Thymus (tissue), 14 donors: Measurements from ENCODE around the gene PCDHGA5. TPM values are rescaled to one million over a fixed set of nuclear protein-coding genes. Genes with fewer than 3 reads are reported as not detected.
"Not testable (repeated sequence)": the region's sequence is repeated elsewhere in the genome, so short reads cannot be mapped to it uniquely, and the experiment has no call there.

Experiments
- DNase-seq, 9 donors: peaks; one replicate each; pipeline ENCODE4 v3.0.0-alpha.2; 2013; ENCODE audit warnings: low spot score in 9 of 9, low read depth in 6 of 9, missing footprints in 1 of 9
- H3K27ac ChIP-seq, 2 donors: one replicate each; pipeline ENCODE4 v1.5.1; 2013; ENCODE audit warnings: control low read depth in 1 of 2, low read depth in 1 of 2, low read length in 1 of 2, mild to moderate bottlenecking in 1 of 2, moderate library complexity in 1 of 2
- H3K27me3 ChIP-seq, 2 donors: one replicate each; pipeline ENCODE4 v1.5.1; 2013; ENCODE audit warnings: low read length in 1 of 2; ENCODE audit not compliant: control insufficient read depth in 2 of 2, insufficient read depth in 1 of 2
- H3K36me3 ChIP-seq, 2 donors: one replicate each; pipeline ENCODE4 v1.5.1; 2013; ENCODE audit warnings: low read length in 1 of 2, mild to moderate bottlenecking in 1 of 2, moderate library complexity in 1 of 2; ENCODE audit not compliant: control insufficient read depth in 2 of 2, insufficient read depth in 2 of 2
- H3K4me1 ChIP-seq, 2 donors: one replicate each; pipeline ENCODE4 v1.5.1; 2013; ENCODE audit warnings: low read length in 2 of 2; ENCODE audit not compliant: control insufficient read depth in 2 of 2, insufficient read depth in 2 of 2
- H3K4me3 ChIP-seq, 2 donors: one replicate each; pipeline ENCODE4 v1.5.1; 2013; ENCODE audit warnings: low read length in 2 of 2, control low read depth in 1 of 2, mild to moderate bottlenecking in 1 of 2
- H3K9me3 ChIP-seq, 2 donors: one replicate each; pipeline ENCODE4 v1.5.1; 2013; ENCODE audit warnings: low read length in 1 of 2, mild to moderate bottlenecking in 1 of 2; ENCODE audit not compliant: control insufficient read depth in 2 of 2, insufficient read depth in 1 of 2
- WGBS: extraction: QIAGEN DNeasy Blood & Tissue Kit; methylation state at CpG from one replicate; pipeline ENCODE4 v1.1.7; 2013; 5-methylcytosine and 5-hydroxymethylcytosine counted together
- long read RNA-seq, 10 donors: transcript quantifications; one replicate each; lab custom pipeline, GENCODE V29; 2026
- polyA plus RNA-seq: library from polyadenylated mRNA; stranded (reverse); fragments of 200-250 nt; gene quantifications from one replicate; pipeline ENCODE4 v1.2.3, GENCODE V29; 2013
- total RNA-seq: library from RNA; stranded (reverse); fragments of 120-200 nt; gene quantifications from one replicate; pipeline ENCODE4 v1.2.4, GENCODE V29; 2013
- donor health status: healthy.

Gene PCDHGA5
- 0.19 TPM for total RNA-seq
- 0.18 TPM for polyA plus RNA-seq
- long read RNA-seq, donor 1, result 0 reads
- long read RNA-seq, donor 2, result 0 reads
- long read RNA-seq, donor 3, result 0 reads
- long read RNA-seq, donor 4, result 0 reads
- long read RNA-seq, donor 5, partial matches to known transcripts, result 0 of 1 reads
- long read RNA-seq, donor 5, other reads (novel, unspliced or antisense), result 0 of 1 reads
- long read RNA-seq, donor 6, result 0 reads
- long read RNA-seq, donor 7, result 0 reads
- long read RNA-seq, donor 8, result 0 reads
- long read RNA-seq, donor 9, result 0 reads
- long read RNA-seq, donor 10, result 0 reads

GRCh38 chr5:141363952-141364660 lies at the start of gene PCDHGA5:
Gene PCDHGA5 (plus strand): TSS chr5:141364162. CDS start chr5:141364331, 169 bp downstream.
- Histone ChIP-seq H3K4me3 (no peak within 1 kb of the TSS), H3K36me3 (no peaks in the 10 kb centered on the region), H3K27me3 (peaks cover 13 to 62% of the 10 kb centered on the region in 2 donors), H3K4me1 (peaks cover 0 to 3% of the 10 kb centered on the region in 2 donors), H3K9me3 (peaks cover 24 to 37% of the 10 kb centered on the region in 2 donors), H3K27ac (no peak within 1 kb of the TSS)
- WGBS, result 29% methylated on average over 34 of the region's 34 CpGs
- no peak for DNase-seq

- H3K4me1 ChIP-seq, H3K36me3 ChIP-seq, H3K27ac ChIP-seq, DNase-seq, H3K4me3 ChIP-seq, H3K27me3 ChIP-seq: not testable (repeated sequence)
- 94% methylated on average over 4 of the region's 4 CpGs for WGBS
- peaks cover 5 to 37% of the 10 kb centered on the region in 2 donors for H3K9me3 ChIP-seq
Observed at GRCh38 chr5:141316963-141317362, 47.0 kb upstream of the PCDHGA5 start.

DNA sequence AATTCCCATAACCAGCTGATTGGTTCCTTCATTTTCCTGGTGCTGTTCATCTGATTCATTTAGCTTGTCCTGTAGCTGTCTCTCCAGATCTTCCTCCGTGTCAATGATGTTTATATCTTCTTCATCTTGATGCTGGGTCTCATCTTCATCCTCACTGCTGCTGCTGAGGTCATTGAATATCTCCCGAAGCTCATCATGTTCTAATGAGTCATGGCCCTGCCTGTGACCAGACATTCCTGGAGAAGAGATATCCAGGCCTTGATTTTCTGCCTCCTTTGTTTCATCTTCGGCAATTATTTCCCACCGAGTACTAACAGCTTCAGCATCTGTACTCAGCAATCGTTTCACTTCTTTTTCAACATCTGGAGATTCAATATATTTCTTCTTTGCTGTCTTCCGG lies 44.8 kb upstream of the PCDHGA5 start:
- Histone ChIP-seq H3K9me3 (peaks cover 5 to 31% of the 10 kb centered on the region in 2 donors), H3K4me1 (peaks cover 2 to 4% of the 10 kb centered on the region in 2 donors), H3K27me3 (no peaks in the 10 kb centered on the region), H3K36me3 (peaks cover 4 to 9% of the 10 kb centered on the region in 2 donors), H3K27ac (no peak overlapping the region), H3K4me3 (no peak overlapping the region)
- 99% methylated on average over 6 of the region's 6 CpGs for WGBS
- DNase-seq, result no peak

DNA sequence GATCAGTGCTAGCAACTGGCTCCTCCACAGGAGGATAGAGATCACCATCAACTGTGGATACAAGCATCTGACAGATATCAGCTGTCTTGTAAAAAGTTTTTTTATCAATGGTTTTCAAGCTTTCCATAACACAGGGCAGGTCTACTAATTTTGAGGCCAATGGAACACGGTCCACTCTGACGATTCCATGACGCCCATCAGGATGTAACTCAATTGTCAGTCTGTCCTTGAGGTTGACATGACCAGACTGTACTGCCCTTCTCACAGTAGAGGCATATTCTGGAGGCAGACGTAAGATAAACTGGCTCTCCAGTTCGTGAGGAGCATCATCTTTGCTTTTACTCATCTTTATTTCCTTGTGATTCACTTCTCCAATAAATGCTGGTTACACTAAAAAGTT lies 44.3 kb upstream of the PCDHGA5 start:
- peaks cover 2 to 4% of the 10 kb centered on the region in 2 donors for H3K4me1 ChIP-seq
- H3K36me3 ChIP-seq, result peaks cover 4 to 9% of the 10 kb centered on the region in 2 donors
- H3K27ac ChIP-seq, result no peak overlapping the region
- peaks cover 5 to 31% of the 10 kb centered on the region in 2 donors for H3K9me3 ChIP-seq
- DNase-seq, result no peak
- H3K4me3 ChIP-seq, result peak overlapping the region; percentile 72 to 80
- WGBS, result 85% methylated on average over 5 of the region's 5 CpGs
- H3K27me3 ChIP-seq, result no peaks in the 10 kb centered on the region

DNA sequence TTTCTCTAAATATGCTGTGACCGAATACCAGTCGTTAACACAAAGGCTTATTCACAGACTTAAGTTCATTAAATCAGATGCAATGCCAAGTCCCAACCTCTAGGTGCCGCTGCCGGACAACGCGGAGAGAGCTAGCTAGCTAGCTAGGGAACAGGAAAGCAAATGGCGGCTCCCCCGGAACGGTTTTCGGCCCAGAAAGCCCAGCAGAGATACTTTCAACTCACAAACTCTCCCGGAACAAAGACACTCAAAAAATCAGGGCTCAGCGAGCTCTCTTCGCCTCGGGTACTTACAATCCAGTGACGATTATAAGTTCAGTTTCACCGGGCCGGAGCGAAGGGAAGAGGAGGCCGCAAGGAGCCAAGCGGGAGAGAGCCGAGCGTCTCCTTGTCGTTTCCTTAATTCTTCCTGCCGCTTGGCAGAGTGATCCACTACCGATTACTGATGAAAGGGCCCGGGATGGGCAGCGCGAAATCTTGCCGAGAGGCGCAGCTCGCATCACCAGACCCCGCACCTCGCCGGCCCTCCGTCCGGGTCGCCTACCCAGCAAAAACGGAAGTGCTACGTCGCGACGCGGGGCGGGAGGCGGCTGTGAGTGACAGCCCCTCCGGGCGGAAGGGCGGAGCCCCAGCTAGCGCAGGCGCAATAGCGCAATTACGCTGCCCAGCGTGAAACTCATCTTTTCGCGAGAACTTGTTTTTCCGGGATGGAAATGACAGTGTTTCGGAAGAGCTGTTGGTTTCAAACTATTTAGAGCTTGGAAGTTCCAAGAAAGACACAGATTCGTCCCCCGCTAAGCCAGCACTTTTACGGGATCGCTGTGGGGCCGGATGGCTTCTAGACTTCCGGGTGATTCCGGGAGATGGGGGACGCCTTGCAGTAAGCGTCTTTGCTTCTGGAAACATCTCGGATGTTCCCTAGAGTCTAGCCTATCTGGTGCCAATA lies 43.5 kb upstream of the PCDHGA5 start, which contains the start of gene TAF7:
TSS of gene TAF7 (minus strand) at position 560 of the 945 bp plus-strand sequence. CDS start 740 bp downstream, outside the sequence.
- Histone ChIP-seq H3K4me3 (peak within 1 kb of the TSS; percentile 72 to 80), H3K27ac (peak within 1 kb of the TSS; percentile 94 to 98), H3K4me1 (peaks cover 2 to 4% of the 10 kb centered on the region in 2 donors), H3K36me3 (peaks cover 4 to 9% of the 10 kb centered on the region in 2 donors), H3K9me3 (peaks cover 5 to 29% of the 10 kb centered on the region in 2 donors), H3K27me3 (no peaks in the 10 kb centered on the region)
- DNase-seq, result peak; percentile 85 to 97 (median 93)
- 4% methylated on average over 67 of the region's 67 CpGs for WGBS

DNA sequence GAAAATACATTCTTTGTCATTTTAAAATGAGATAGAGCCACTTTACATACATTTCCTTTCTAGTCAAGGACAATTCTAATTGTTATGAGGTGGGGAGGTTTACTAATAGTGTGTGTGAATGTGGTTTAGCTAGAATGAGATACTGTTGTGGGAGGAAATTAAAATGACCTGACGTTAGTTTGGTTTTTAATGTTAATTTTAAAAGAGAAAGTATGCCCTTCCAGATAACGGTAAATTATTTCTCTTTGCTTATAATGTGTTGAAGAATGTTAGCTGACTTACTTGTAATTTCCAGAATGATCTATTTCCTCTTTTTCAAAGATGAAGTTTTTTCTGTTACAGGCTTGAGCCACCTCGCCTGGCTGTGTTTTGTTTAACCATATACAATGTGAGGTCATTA lies 41.7 kb upstream of the PCDHGA5 start:
- peaks cover 0 to 3% of the 10 kb centered on the region in 2 donors for H3K27me3 ChIP-seq
- WGBS, result 96% methylated on average over 3 of the region's 3 CpGs
- H3K4me3 ChIP-seq, result no peak overlapping the region
- no peak overlapping the region for H3K27ac ChIP-seq
- peaks cover 2 to 4% of the 10 kb centered on the region in 2 donors for H3K4me1 ChIP-seq
- no peak for DNase-seq
- H3K9me3 ChIP-seq, result peaks cover 5 to 21% of the 10 kb centered on the region in 2 donors
- peaks cover 4 to 9% of the 10 kb centered on the region in 2 donors for H3K36me3 ChIP-seq

GRCh38 chr5:141326088-141326854 lies 37.7 kb upstream of the PCDHGA5 start:
- Histone ChIP-seq H3K9me3 (peaks cover 2 to 14% of the 10 kb centered on the region in 2 donors), H3K4me3 (peak overlapping the region; percentile 42 to 45), H3K27ac (no peak overlapping the region), H3K4me1 (peaks cover 0 to 2% of the 10 kb centered on the region in 2 donors), H3K27me3 (peaks cover 6 to 14% of the 10 kb centered on the region in 2 donors), H3K36me3 (no peaks in the 10 kb centered on the region)
- peak; percentile 30 to 74 (median 52) for DNase-seq
- 13% methylated on average over 27 of the region's 27 CpGs for WGBS

GRCh38 chr5:141328231-141328630 lies 35.7 kb upstream of the PCDHGA5 start:
- DNase-seq, result no peak
- H3K9me3 ChIP-seq, result peaks cover 4 to 24% of the 10 kb centered on the region in 2 donors
- H3K4me3 ChIP-seq, result no peak overlapping the region
- no peaks in the 10 kb centered on the region for H3K4me1 ChIP-seq
- H3K27ac ChIP-seq, result no peak overlapping the region
- H3K27me3 ChIP-seq, result peaks cover 6 to 24% of the 10 kb centered on the region in 2 donors
- no peaks in the 10 kb centered on the region for H3K36me3 ChIP-seq
- 84% methylated on average over 8 of the region's 8 CpGs for WGBS
